OCI-LY7 (cell line): ENCODE data around the gene MTA3. TPM values are rescaled to one million over a fixed set of nuclear protein-coding genes. Genes with fewer than 3 reads are reported as not detected.

Experiments used
- BruUV-seq: library from RNA; stranded (reverse); fragments of 400-500 nt; replicated peaks from 2 replicates; lab custom pipeline; 2021; lab: Mats Ljungman, UMichigan
- CTCF ChIA-PET: fragments of 300-600 bp; sonication (Branson Sonifier 250); formaldehyde crosslinking; loops from one replicate; lab custom pipeline; 2022; ENCODE audit warnings: antibody characterized with exemption; ENCODE audit not compliant: unreplicated experiment; lab: Charles Lee
- POLR2A ChIA-PET: fragments of 300-600 bp; sonication (Branson Sonifier 250); formaldehyde crosslinking; loops from one replicate; lab custom pipeline; 2022; ENCODE audit warnings: antibody characterized with exemption; lab: Charles Lee
- DNase-seq: peaks from one replicate; pipeline ENCODE4 v3.0.0-alpha.2; 2015; ENCODE audit warnings: low spot score
- H2AFZ ChIP-seq: fragments of 200-600 bp; sonication (generic), shearing (Covaris generic); 2 replicates; pipeline ENCODE4 v1.6.1; 2014; ENCODE audit warnings: mild to moderate bottlenecking, antibody characterized with exemption, low read length, moderate library complexity
- H3K27ac ChIP-seq: fragments of 200-600 bp; sonication (generic); 2 replicates; pipeline ENCODE4 v1.5.1; 2014; ENCODE audit warnings: mixed run types, low read depth, mild to moderate bottlenecking, moderate library complexity, low read length, inconsistent platforms; ENCODE audit not compliant: poor library complexity, severe bottlenecking
- H3K36me3 ChIP-seq: fragments of 200-600 bp; sonication (generic); 2 replicates; pipeline ENCODE4 v1.6.1; 2014; ENCODE audit warnings: mild to moderate bottlenecking, antibody characterized with exemption, low read length, moderate library complexity, mixed read lengths; ENCODE audit not compliant: insufficient read depth
- H3K4me1 ChIP-seq: fragments of 200-600 bp; sonication (generic); 2 replicates; pipeline ENCODE4 v1.5.1; 2014; ENCODE audit warnings: mild to moderate bottlenecking, low read length; ENCODE audit not compliant: insufficient read depth, poor library complexity, severe bottlenecking
- H3K4me2 ChIP-seq: fragments of 200-600 bp; sonication (generic); 2 replicates; pipeline ENCODE4 v1.6.1; 2014; ENCODE audit warnings: mild to moderate bottlenecking, low read length
- H3K4me3 ChIP-seq: fragments of 200-600 bp; sonication (generic); 2 replicates; pipeline ENCODE4 v1.5.1; 2014; ENCODE audit warnings: mild to moderate bottlenecking, low read depth, low read length; ENCODE audit not compliant: poor library complexity, severe bottlenecking
- H3K79me2 ChIP-seq: fragments of 200-600 bp; sonication (generic); 2 replicates; pipeline ENCODE4 v1.6.1; 2016; ENCODE audit warnings: low read depth, mild to moderate bottlenecking, low read length, moderate library complexity, mixed read lengths; ENCODE audit not compliant: insufficient read depth
- H3K9me2 ChIP-seq: fragments of 200-600 bp; sonication (generic); 2 replicates; pipeline ENCODE4 v1.6.1; 2016; ENCODE audit warnings: mild to moderate bottlenecking, low read length, mixed read lengths; ENCODE audit not compliant: insufficient read depth
- H3K9me3 ChIP-seq: fragments of 200-600 bp; sonication (generic); 2 replicates; pipeline ENCODE4 v1.6.1; 2014; ENCODE audit warnings: mild to moderate bottlenecking, mixed run types, low read length, mixed read lengths
- H4K20me1 ChIP-seq: fragments of 200-600 bp; sonication (generic); 2 replicates; pipeline ENCODE4 v1.6.1; 2014; ENCODE audit warnings: mild to moderate bottlenecking, antibody characterized with exemption, low read length, moderate library complexity, mixed read lengths; ENCODE audit not compliant: insufficient read depth
- CTCF ChIP-seq: fragments of 200-600 bp; sonication (generic); conservative IDR thresholded peaks from 2 replicates; pipeline ENCODE4 v1.5.1; 2014; ENCODE audit warnings: mild to moderate bottlenecking, antibody characterized with exemption, low read length, moderate library complexity, mixed read lengths
- EZH2phosphoT487 ChIP-seq: fragments of 200-600 bp; sonication (generic); IDR thresholded peaks from 2 replicates; pipeline ENCODE4 v1.6.1; 2018; ENCODE audit warnings: low read depth, borderline replicate concordance, mild to moderate bottlenecking, mixed run types, antibody characterized with exemption, low read length, moderate library complexity, mixed read lengths
- intact Hi-C: fragments of 100-400 bp; cut with micrococcal nuclease; formaldehyde crosslinking; loops from one replicate; pipeline ENCODE4 v1.10.0; 2022; ENCODE audit not compliant: unreplicated experiment
- total RNA-seq, 2 experiments: library from RNA; depleted of rRNA in 1 of 2; stranded (reverse); fragments of >200 nt in 1 of 2; shearing (Covaris generic) in 1 of 2; gene quantifications; 2 replicates each; pipeline ENCODE4 v1.2.3, GENCODE V29; 2014 to 2022

The MTA3 gene
- total RNA-seq, 2 experiments from 2014 or later, result 72.7 to 205 TPM

GRCh38 chr2:42645551-42645950 lies 77.1 kb downstream of the MTA3 start:
- H3K36me3 ChIP-seq, result peaks cover 93% of the 10 kb centered on the region
- no peak for DNase-seq
- H3K79me2 ChIP-seq, result peaks cover 60% of the 10 kb centered on the region
- no peaks in the 10 kb centered on the region for H3K4me1 ChIP-seq
- H3K9me2 ChIP-seq, result no peaks in the 10 kb centered on the region
- CTCF ChIA-PET, result no interaction called here
- no peak overlapping the region for H2AFZ ChIP-seq
- no peaks in the 10 kb centered on the region for H3K9me3 ChIP-seq
- no peak overlapping the region for H3K4me3 ChIP-seq
- no peak overlapping the region for H3K27ac ChIP-seq
- H4K20me1 ChIP-seq, result no peaks in the 10 kb centered on the region
- H3K4me2 ChIP-seq, result no peak overlapping the region
- POLR2A ChIA-PET, result interaction anchor here (0.6 to 1.5 kb wide), 3 partner anchors 9 to 105 kb away, joined by 4 to 9 read pairs (median 5); no protein-coding TSS in a partner anchor
- intact Hi-C loops, result no loop called here
- BruUV-seq, result TSS peak; percentile 38
- no peak for TF ChIP-seq CTCF

GRCh38 chr2:42648796-42649195 lies 80.4 kb downstream of the MTA3 start:
- Histone ChIP-seq H3K9me3 (no peaks in the 10 kb centered on the region), H2AFZ (no peak overlapping the region), H3K9me2 (no peaks in the 10 kb centered on the region), H3K36me3 (peaks cover 90% of the 10 kb centered on the region), H3K4me3 (no peak overlapping the region), H3K79me2 (peaks cover 64% of the 10 kb centered on the region; the same call in 1 of the 2 replicates), H3K4me1 (no peaks in the 10 kb centered on the region), H3K27ac (no peak overlapping the region), H4K20me1 (no peaks in the 10 kb centered on the region), H3K4me2 (no peak overlapping the region)
- no peak for TF ChIP-seq EZH2phosphoT487
- no peak for TF ChIP-seq CTCF
- ChIA-PET POLR2A (no interaction called here), CTCF (no interaction called here)
- DNase-seq, result no peak
- intact Hi-C loops, result loop anchor here (2.0 kb wide), 1 partner anchor 14 kb away; no protein-coding TSS in a partner anchor
- BruUV-seq, result no TSS peak

GRCh38 chr2:42651057-42651456 lies 82.6 kb downstream of the MTA3 start:
- CTCF ChIA-PET, result no interaction called here
- Histone ChIP-seq H2AFZ (no peak overlapping the region), H3K4me1 (no peaks in the 10 kb centered on the region), H3K4me3 (no peak overlapping the region), H3K36me3 (peaks cover 90% of the 10 kb centered on the region), H3K9me2 (no peaks in the 10 kb centered on the region), H3K27ac (no peak overlapping the region), H3K9me3 (no peaks in the 10 kb centered on the region), H3K4me2 (no peak overlapping the region), H3K79me2 (peaks cover 57% of the 10 kb centered on the region; the same call in 1 of the 2 replicates), H4K20me1 (0 out of 2 replicates have a peak, but pooled peaks cover 4% of the 10 kb centered on the region)
- intact Hi-C loops, result no loop called here
- POLR2A ChIA-PET, result interaction anchor here (1.1 to 1.4 kb wide), 2 partner anchors 13 kb away, joined by 3 to 5 read pairs; no protein-coding TSS in a partner anchor
- no peak for DNase-seq
- BruUV-seq, result no TSS peak
- no peak for TF ChIP-seq EZH2phosphoT487
- no peak for TF ChIP-seq CTCF
